Fibroblast of villous mesenchyme (primary cell): ENCODE results near the gene FBF1. TPM values are rescaled to one million over a fixed set of nuclear protein-coding genes. Genes with fewer than 3 reads are reported as not detected.

ENCODE experiments used
- DNase-seq: peaks from one replicate; pipeline ENCODE4 v3.0.0-alpha.2; 2010; ENCODE audit warnings: low read depth
- H3K4me3 ChIP-seq: 2 replicates; pipeline ENCODE4 v1.5.1; 2011; ENCODE audit warnings: low read depth, mild to moderate bottlenecking, low read length
- CTCF ChIP-seq: IDR thresholded peaks from 2 replicates; pipeline ENCODE4 v1.5.1; 2012; ENCODE audit warnings: low read depth, mild to moderate bottlenecking, low read length; ENCODE audit not compliant: insufficient read depth
- total RNA-seq: library from RNA; depleted of rRNA; stranded (reverse); fragments of >200 nt; gene quantifications from 2 replicates; pipeline ENCODE4 v1.2.3, GENCODE V29; 2012

Gene FBF1
- total RNA-seq, 1 donor, result 16.0 TPM

GRCh38 chr17:75965468-75965867, 24.6 kb upstream of the FBF1 start:
- TF ChIP-seq CTCF, result no peak
- no peak for DNase-seq
- no peak overlapping the region for H3K4me3 ChIP-seq

GRCh38 chr17:75959839-75960511, 19.1 kb upstream of the FBF1 start:
- H3K4me3 ChIP-seq, result no peak overlapping the region
- DNase-seq, result no peak
- TF ChIP-seq CTCF, result no peak

- no peak overlapping the region for H3K4me3 ChIP-seq
- peak; percentile 59 for DNase-seq
- TF ChIP-seq CTCF, result no peak
Measured at GRCh38 chr17:75959051-75959838, 18.4 kb upstream of the FBF1 start.

- H3K4me3 ChIP-seq, result no peak overlapping the region
- TF ChIP-seq CTCF, result no peak
- DNase-seq, result no peak
Measured at GRCh38 chr17:75950855-75951554, 10.2 kb upstream of the FBF1 start.

- TF ChIP-seq CTCF, result no peak
- no peak for DNase-seq
- H3K4me3 ChIP-seq, result no peak overlapping the region
Measured at GRCh38 chr17:75950421-75950820, 9.6 kb upstream of the FBF1 start.

GRCh38 chr17:75945211-75945610, 4.4 kb upstream of the FBF1 start:
- H3K4me3 ChIP-seq, result no peak overlapping the region
- no peak for DNase-seq
- no peak for TF ChIP-seq CTCF
